NCI-H69 (cell line): ENCODE results near the gene C3orf18.

Experiments used
- DNase-seq: peaks from one replicate; lab custom pipeline; 2025; lab: John Stamatoyannopoulos, UW

C3orf18 gene

GRCh38 chr3:50603261-50604109 lies 35.9 kb upstream of the C3orf18 start:
- no peak for DNase-seq

GRCh38 chr3:50602595-50603191 lies 35.1 kb upstream of the C3orf18 start:
- DNase-seq = no peak

- peak; percentile 77 for DNase-seq
Observed at GRCh38 chr3:50600841-50601591, 33.5 kb upstream of the C3orf18 start.

GRCh38 chr3:50600141-50600753 lies 32.7 kb upstream of the C3orf18 start:
- DNase-seq = no peak

- DNase-seq = no peak
Observed at GRCh38 chr3:50599716-50600118, 32.2 kb upstream of the C3orf18 start.

- DNase-seq = no peak
Observed at GRCh38 chr3:50599115-50599715, 31.7 kb upstream of the C3orf18 start.

- no peak for DNase-seq
Observed at GRCh38 chr3:50594253-50594785, 26.8 kb upstream of the C3orf18 start.

GRCh38 chr3:50592568-50592967 lies 25.0 kb upstream of the C3orf18 start:
- no peak for DNase-seq

- DNase-seq = no peak
Observed at GRCh38 chr3:50591196-50591741, 23.7 kb upstream of the C3orf18 start.

- DNase-seq = no peak
Observed at GRCh38 chr3:50588759-50589433, 21.3 kb upstream of the C3orf18 start.

GRCh38 chr3:50587806-50588758 lies 20.5 kb upstream of the C3orf18 start:
- DNase-seq = no peak

- no peak for DNase-seq
Observed at GRCh38 chr3:50587373-50587772, 19.8 kb upstream of the C3orf18 start.

GRCh38 chr3:50586763-50587070 lies 19.2 kb upstream of the C3orf18 start:
- no peak for DNase-seq

GRCh38 chr3:50585919-50586762 lies 18.6 kb upstream of the C3orf18 start:
- no peak for DNase-seq

GRCh38 chr3:50584391-50584790 lies 16.8 kb upstream of the C3orf18 start:
- no peak for DNase-seq

- DNase-seq = no peak
Observed at GRCh38 chr3:50583897-50584296, 16.4 kb upstream of the C3orf18 start.

GRCh38 chr3:50582083-50582482 lies 14.5 kb upstream of the C3orf18 start:
- no peak for DNase-seq

GRCh38 chr3:50581459-50581842 lies 13.9 kb upstream of the C3orf18 start:
- DNase-seq = no peak
